Activated CD8-positive, alpha-beta T cell treated with anti-CD3 and anti-CD28 coated beads for 36 hours (primary cell): ENCODE measurements around the gene HMGB2. TPM values are rescaled to one million over a fixed set of nuclear protein-coding genes. Genes with fewer than 3 reads are reported as not detected.

Experiments
- ATAC-seq: fragments of 200-7000 bp; cut with Tn5 transposase; one replicate; pipeline ENCODE4 v1.10.0; 2021; ENCODE audit warnings: mild to moderate bottlenecking, moderate library complexity
- CTCF ChIA-PET: fragments of 350-600 bp; sonication (Branson Sonifier 250); formaldehyde crosslinking; loops from one replicate; lab custom pipeline; 2021; ENCODE audit warnings: antibody characterized with exemption; lab: Charles Lee
- POLR2A ChIA-PET: fragments of 350-600 bp; sonication (Branson Sonifier 250); formaldehyde crosslinking; loops from one replicate; lab custom pipeline; 2021; ENCODE audit warnings: antibody characterized with exemption; lab: Charles Lee
- DNase-seq: peaks from one replicate; pipeline ENCODE4 v3.0.0-alpha.2; 2020
- H3K27ac Mint-ChIP-seq: one replicate; pipeline ENCODE4 v1.8.0; 2021; ENCODE audit warnings: mild to moderate bottlenecking, mixed read lengths
- H3K27me3 Mint-ChIP-seq: one replicate; pipeline ENCODE4 v1.8.0; 2021; ENCODE audit warnings: mixed read lengths
- H3K36me3 Mint-ChIP-seq: one replicate; pipeline ENCODE4 v1.8.0; 2021; ENCODE audit warnings: low read depth, mixed read lengths
- H3K4me1 Mint-ChIP-seq: one replicate; pipeline ENCODE4 v1.8.0; 2021; ENCODE audit warnings: low read depth, mixed read lengths
- H3K4me3 Mint-ChIP-seq: one replicate; pipeline ENCODE4 v1.8.0; 2021; ENCODE audit warnings: mild to moderate bottlenecking, moderate library complexity, mixed read lengths
- H3K9me3 Mint-ChIP-seq: one replicate; pipeline ENCODE4 v1.8.0; 2021; ENCODE audit warnings: mixed read lengths
- CTCF ChIP-seq: fragments of 200-600 bp; IDR thresholded peaks from one replicate; pipeline ENCODE4 v1.8.0; 2022; ENCODE audit warnings: antibody characterized with exemption, mild to moderate bottlenecking
- intact Hi-C: fragments of 100-400 bp; cut with micrococcal nuclease; formaldehyde crosslinking; loops from one replicate; pipeline ENCODE4 v1.10.0; 2022
- total RNA-seq, 2 experiments: library from RNA; stranded (reverse); gene quantifications; one replicate each; pipeline ENCODE4 v1.2.3, GENCODE V29; 2021

The HMGB2 gene
- total RNA-seq, 2 experiments from 2014 or later, result 527 to 534 TPM

DNA sequence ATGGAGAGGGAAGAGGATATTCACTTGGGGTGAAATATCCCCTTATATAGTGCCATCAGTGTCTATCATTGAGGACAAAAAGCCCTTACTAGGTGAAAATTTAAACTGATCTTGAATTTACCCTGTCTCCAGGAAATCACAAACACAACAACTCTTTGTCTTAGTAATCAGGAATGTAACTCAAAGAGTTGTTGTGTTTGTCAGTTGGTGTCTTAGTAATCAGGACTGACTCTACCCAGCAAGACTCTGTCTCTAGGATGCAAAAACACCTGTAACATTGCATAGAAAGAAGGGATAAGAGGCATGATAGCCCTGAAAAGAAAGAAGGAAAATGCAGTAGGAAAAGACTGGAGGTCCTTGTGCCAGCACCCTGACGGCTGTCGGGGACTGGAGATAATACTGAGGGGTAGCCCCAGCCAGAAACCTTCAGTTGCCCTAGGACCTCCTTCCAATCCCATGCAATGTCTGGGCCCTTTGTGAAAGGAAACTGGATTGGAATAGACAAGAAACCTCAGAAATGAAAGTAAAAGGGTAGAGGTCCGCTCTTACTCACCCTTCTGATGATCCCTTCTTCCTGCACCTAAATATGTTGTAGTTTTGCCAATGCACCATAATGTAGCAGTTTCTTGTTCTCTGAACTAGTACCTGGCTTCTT, 45.3 kb downstream of the HMGB2 start:
- peaks cover 14% of the 10 kb centered on the region for H3K36me3 Mint-ChIP-seq
- peaks cover 15% of the 10 kb centered on the region for H3K4me1 Mint-ChIP-seq
- H3K9me3 Mint-ChIP-seq, result peaks cover 13% of the 10 kb centered on the region
- DNase-seq (no peak), ATAC-seq (peak; percentile 83)
- intact Hi-C loops, result no loop called here
- peak overlapping the region; percentile 55 for H3K4me3 Mint-ChIP-seq
- no peaks in the 10 kb centered on the region for H3K27me3 Mint-ChIP-seq
- CTCF ChIA-PET, result interaction anchor here (0.9 to 3.2 kb wide), 12 partner anchors 9 to 275 kb away, joined by 3 to 19 read pairs (median 4); no protein-coding TSS in a partner anchor
- POLR2A ChIA-PET, result interaction anchor here (1.0 kb wide), 1 partner anchor 12 kb away, joined by 3 read pairs; no protein-coding TSS in a partner anchor
- TF ChIP-seq CTCF, result no peak
- H3K27ac Mint-ChIP-seq, result no peak overlapping the region

DNA sequence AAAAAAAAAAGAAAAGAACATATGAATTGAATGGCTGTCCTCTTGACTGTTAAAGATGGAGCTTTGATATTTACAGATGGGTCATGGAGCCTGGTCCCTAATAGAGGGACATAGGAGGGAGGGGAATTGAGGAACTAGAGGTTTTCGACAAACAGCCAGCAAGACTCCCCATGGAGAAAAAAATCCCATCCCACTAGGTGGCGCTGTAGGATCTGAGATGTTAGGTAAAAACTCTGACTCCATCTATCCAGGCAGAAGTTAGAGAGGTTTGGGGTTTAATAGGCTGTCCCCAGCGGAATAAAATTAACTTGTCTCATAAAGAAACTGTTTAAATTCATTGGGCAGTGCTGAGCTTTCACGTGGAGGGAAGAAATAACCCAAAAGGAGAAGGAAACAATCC, 45.9 kb downstream of the HMGB2 start:
- Mint-ChIP-seq H3K9me3 (peaks cover 13% of the 10 kb centered on the region), H3K27ac (no peak overlapping the region), H3K4me1 (peaks cover 15% of the 10 kb centered on the region), H3K27me3 (no peaks in the 10 kb centered on the region), H3K4me3 (no peak overlapping the region), H3K36me3 (peaks cover 14% of the 10 kb centered on the region)
- CTCF ChIA-PET, result interaction anchor here (0.5 to 3.2 kb wide), 12 partner anchors 9 to 265 kb away, joined by 3 to 19 read pairs (median 4); no protein-coding TSS in a partner anchor
- TF ChIP-seq CTCF, result peak; percentile 63
- peak; percentile 87 for DNase-seq
- peak; percentile 49 for ATAC-seq
- intact Hi-C loops, result no loop called here
- POLR2A ChIA-PET, result no interaction called here

DNA sequence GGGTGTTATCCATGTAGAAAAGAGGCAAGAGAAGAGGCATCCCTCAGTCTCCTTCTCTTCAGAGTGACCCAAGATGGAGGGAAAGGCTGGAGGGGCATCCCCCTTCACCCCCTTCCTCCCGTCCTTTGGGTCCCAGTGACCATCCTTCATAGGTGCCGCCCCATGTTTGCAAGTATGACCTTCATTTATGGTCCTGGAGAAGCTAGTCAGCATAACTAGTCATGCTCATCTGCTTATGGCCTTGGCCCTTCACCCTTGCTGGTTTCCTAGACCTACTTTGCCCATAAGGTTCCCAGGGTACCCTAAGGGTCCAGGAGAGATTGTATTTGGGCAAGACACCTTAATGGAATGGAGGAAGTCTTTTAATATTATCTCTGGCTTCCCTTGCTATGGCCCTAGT, 46.7 kb downstream of the HMGB2 start:
- Mint-ChIP-seq H3K4me3 (no peak overlapping the region), H3K4me1 (peaks cover 15% of the 10 kb centered on the region), H3K27me3 (no peaks in the 10 kb centered on the region), H3K36me3 (peaks cover 16% of the 10 kb centered on the region), H3K27ac (no peak overlapping the region), H3K9me3 (peaks cover 13% of the 10 kb centered on the region)
- ATAC-seq, result no peak
- no peak for DNase-seq
- ChIA-PET POLR2A (no interaction called here), CTCF (interaction anchor here (0.5 to 3.2 kb wide), 10 partner anchors 10 to 134 kb away, joined by 3 to 19 read pairs (median 4); no protein-coding TSS in a partner anchor)
- no peak for TF ChIP-seq CTCF
- intact Hi-C loops, result no loop called here

DNA sequence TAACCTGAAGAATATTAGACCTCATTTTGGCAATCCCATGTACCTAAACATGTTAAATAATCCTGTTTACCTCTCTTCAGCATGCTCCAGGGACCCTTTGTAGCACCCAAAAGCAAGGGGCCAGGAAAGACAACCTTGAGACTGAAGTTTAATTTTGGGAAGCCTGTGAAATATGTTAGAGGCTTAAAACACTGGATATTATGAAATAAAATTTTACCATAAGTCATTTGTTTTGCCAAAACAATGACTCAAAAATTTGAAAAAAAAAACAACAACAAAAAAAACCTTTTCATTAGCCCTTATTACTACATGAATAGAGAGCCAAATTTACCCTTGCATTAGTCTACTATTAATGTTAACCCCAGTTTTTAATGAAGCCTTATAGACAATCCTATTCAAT, 49.7 kb downstream of the HMGB2 start:
- ATAC-seq, result no peak
- Mint-ChIP-seq H3K27me3 (no peaks in the 10 kb centered on the region), H3K4me1 (peaks cover 17% of the 10 kb centered on the region), H3K9me3 (peaks cover 13% of the 10 kb centered on the region), H3K27ac (no peak overlapping the region), H3K36me3 (peaks cover 21% of the 10 kb centered on the region), H3K4me3 (no peak overlapping the region)
- no peak for TF ChIP-seq CTCF
- intact Hi-C loops, result no loop called here
- POLR2A ChIA-PET, result no interaction called here
- CTCF ChIA-PET, result interaction anchor here (2.5 kb wide), 1 partner anchor 17 kb away, joined by 10 read pairs; no protein-coding TSS in a partner anchor
- DNase-seq, result no peak

DNA sequence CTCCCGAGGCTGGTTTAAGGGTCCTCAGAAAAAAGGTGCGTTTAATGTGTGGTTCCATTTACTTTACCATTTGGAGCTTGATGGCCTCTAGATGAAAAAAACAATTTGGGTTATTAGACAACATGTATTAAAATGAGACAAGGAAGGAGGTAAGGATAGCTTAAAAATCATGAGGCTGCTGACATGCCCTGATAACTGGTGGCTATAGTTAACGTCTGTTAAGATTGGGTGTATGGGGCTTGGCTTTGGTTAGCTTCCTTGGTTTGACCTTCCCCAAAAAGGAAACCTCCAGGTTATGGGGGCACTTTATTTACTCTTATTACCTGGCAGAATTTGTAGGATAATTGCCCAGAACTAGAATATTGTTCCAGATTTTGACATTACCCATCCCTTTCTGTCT, 51.5 kb downstream of the HMGB2 start:
- H3K4me3 Mint-ChIP-seq, result no peak overlapping the region
- peaks cover 4% of the 10 kb centered on the region for H3K4me1 Mint-ChIP-seq
- ATAC-seq (no peak), DNase-seq (no peak)
- peaks cover 20% of the 10 kb centered on the region for H3K36me3 Mint-ChIP-seq
- H3K9me3 Mint-ChIP-seq, result peaks cover 10% of the 10 kb centered on the region
- POLR2A ChIA-PET, result no interaction called here
- H3K27me3 Mint-ChIP-seq, result no peaks in the 10 kb centered on the region
- no peak for TF ChIP-seq CTCF
- intact Hi-C loops, result no loop called here
- no peak overlapping the region for H3K27ac Mint-ChIP-seq
- CTCF ChIA-PET, result interaction anchor here (2.5 to 4.2 kb wide), 2 partner anchors 19 to 270 kb away, joined by 10 to 25 read pairs; no protein-coding TSS in a partner anchor
